Measurements from ENCODE around the gene NPAS2.

DNA sequence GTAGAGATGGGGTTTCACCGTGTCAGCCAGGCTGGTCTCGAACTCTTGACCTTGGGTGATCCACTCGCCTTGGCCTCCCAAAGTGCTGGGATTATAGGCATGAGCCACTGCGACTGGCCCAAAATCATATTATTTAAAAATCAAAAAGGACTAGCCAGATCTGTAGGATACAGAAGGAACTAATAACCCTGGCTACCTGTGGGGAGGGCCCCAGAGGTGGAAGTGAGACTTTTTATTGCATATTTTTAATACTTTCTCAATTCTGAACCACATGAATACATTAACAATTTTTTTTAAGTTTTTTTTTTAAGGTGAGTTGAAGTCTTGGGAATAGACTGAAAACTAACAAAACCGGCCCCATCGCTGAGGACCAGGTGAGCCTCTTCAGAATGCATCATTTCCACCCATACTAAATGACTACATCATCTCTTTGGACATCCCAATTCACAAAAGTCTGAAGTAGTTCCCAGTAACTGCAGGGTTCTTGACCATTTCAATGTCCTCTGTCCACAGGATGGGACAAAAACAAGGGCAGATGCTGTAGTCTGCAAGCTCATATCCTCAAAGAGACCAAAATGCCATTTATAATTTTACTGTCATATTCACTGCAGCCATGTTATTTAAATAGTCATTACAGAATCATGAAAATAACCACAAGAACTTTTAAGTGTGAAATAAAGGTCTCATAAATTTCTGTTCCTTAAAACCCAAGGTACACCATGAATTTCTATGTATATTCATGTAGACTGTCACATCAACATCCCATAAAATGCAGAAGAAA, 203.6 kb downstream of the NPAS2 start:
- TF ChIP-seq POLR2AphosphoS5 (IDR thresholded peaks at IDR 0.05; ENCODE audit: low read depth, low read length) (no peak), EP300 (IDR thresholded peaks at IDR 0.05; ENCODE audit: borderline replicate concordance in 1 of 2, low read depth in 1 of 2, low read length in 1 of 2) (no peak), FOXM1 (IDR thresholded peaks at IDR 0.05; ENCODE audit: low read depth) (no peak)
- TF ChIP-seq, protein P1, sequence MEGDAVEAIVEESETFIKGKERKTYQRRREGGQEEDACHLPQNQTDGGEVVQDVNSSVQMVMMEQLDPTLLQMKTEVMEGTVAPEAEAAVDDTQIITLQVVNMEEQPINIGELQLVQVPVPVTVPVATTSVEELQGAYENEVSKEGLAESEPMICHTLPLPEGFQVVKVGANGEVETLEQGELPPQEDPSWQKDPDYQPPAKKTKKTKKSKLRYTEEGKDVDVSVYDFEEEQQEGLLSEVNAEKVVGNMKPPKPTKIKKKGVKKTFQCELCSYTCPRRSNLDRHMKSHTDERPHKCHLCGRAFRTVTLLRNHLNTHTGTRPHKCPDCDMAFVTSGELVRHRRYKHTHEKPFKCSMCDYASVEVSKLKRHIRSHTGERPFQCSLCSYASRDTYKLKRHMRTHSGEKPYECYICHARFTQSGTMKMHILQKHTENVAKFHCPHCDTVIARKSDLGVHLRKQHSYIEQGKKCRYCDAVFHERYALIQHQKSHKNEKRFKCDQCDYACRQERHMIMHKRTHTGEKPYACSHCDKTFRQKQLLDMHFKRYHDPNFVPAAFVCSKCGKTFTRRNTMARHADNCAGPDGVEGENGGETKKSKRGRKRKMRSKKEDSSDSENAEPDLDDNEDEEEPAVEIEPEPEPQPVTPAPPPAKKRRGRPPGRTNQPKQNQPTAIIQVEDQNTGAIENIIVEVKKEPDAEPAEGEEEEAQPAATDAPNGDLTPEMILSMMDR (IDR thresholded peaks at IDR 0.05) = no peak
- TF ChIP-seq, protein P2, sequence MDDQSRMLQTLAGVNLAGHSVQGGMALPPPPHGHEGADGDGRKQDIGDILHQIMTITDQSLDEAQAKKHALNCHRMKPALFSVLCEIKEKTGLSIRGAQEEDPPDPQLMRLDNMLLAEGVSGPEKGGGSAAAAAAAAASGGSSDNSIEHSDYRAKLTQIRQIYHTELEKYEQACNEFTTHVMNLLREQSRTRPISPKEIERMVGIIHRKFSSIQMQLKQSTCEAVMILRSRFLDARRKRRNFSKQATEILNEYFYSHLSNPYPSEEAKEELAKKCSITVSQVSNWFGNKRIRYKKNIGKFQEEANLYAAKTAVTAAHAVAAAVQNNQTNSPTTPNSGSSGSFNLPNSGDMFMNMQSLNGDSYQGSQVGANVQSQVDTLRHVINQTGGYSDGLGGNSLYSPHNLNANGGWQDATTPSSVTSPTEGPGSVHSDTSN (IDR thresholded peaks at IDR 0.05) = no peak
- TF ChIP-seq, protein P3, sequence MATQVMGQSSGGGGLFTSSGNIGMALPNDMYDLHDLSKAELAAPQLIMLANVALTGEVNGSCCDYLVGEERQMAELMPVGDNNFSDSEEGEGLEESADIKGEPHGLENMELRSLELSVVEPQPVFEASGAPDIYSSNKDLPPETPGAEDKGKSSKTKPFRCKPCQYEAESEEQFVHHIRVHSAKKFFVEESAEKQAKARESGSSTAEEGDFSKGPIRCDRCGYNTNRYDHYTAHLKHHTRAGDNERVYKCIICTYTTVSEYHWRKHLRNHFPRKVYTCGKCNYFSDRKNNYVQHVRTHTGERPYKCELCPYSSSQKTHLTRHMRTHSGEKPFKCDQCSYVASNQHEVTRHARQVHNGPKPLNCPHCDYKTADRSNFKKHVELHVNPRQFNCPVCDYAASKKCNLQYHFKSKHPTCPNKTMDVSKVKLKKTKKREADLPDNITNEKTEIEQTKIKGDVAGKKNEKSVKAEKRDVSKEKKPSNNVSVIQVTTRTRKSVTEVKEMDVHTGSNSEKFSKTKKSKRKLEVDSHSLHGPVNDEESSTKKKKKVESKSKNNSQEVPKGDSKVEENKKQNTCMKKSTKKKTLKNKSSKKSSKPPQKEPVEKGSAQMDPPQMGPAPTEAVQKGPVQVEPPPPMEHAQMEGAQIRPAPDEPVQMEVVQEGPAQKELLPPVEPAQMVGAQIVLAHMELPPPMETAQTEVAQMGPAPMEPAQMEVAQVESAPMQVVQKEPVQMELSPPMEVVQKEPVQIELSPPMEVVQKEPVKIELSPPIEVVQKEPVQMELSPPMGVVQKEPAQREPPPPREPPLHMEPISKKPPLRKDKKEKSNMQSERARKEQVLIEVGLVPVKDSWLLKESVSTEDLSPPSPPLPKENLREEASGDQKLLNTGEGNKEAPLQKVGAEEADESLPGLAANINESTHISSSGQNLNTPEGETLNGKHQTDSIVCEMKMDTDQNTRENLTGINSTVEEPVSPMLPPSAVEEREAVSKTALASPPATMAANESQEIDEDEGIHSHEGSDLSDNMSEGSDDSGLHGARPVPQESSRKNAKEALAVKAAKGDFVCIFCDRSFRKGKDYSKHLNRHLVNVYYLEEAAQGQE (IDR thresholded peaks at IDR 0.05; ENCODE audit: low read depth, low read length) = no peak

Data from SK-N-SH (cell line).